Measurements from ENCODE around the gene SP8.

- TF ChIP-seq, protein P1, sequence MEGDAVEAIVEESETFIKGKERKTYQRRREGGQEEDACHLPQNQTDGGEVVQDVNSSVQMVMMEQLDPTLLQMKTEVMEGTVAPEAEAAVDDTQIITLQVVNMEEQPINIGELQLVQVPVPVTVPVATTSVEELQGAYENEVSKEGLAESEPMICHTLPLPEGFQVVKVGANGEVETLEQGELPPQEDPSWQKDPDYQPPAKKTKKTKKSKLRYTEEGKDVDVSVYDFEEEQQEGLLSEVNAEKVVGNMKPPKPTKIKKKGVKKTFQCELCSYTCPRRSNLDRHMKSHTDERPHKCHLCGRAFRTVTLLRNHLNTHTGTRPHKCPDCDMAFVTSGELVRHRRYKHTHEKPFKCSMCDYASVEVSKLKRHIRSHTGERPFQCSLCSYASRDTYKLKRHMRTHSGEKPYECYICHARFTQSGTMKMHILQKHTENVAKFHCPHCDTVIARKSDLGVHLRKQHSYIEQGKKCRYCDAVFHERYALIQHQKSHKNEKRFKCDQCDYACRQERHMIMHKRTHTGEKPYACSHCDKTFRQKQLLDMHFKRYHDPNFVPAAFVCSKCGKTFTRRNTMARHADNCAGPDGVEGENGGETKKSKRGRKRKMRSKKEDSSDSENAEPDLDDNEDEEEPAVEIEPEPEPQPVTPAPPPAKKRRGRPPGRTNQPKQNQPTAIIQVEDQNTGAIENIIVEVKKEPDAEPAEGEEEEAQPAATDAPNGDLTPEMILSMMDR (IDR thresholded peaks at IDR 0.05): no peak
- no peak for TF ChIP-seq POLR2A (IDR thresholded peaks at IDR 0.05)
These were observed 3.5 kb downstream of the SP8 start for GRCh38 chr7:20783125-20783699.
